H1 (cell line): ENCODE measurements around the gene SCYGR1. TPM values are rescaled to one million over a fixed set of nuclear protein-coding genes. Genes with fewer than 3 reads are reported as not detected.

Experiments used
- CTCF ChIA-PET: fragments of 300-600 bp; sonication (Branson Sonifier 250); formaldehyde crosslinking; loops from one replicate; lab custom pipeline; 2021; ENCODE audit not compliant: partially characterized antibody; lab: Charles Lee
- POLR2A ChIA-PET: fragments of 300-600 bp; sonication (Branson Sonifier 250); formaldehyde crosslinking; loops from one replicate; lab custom pipeline; 2021; ENCODE audit warnings: inconsistent platforms; ENCODE audit not compliant: partially characterized antibody; lab: Charles Lee
- DNase-seq, 2 experiments: peaks; one replicate each; pipeline versions ENCODE4 v3.0.0 to v3.0.0-alpha.2; 2010 to 2022; ENCODE audit warnings: low spot score in 2 of 2, low read depth in 1 of 2, mixed read lengths in 1 of 2
- FAIRE-seq: peaks from 2 replicates; lab custom pipeline; 2011; peaks lifted over from hg19 to GRCh38; lab: Jason Lieb, UNC
- H2AFZ ChIP-seq: 2 replicates; pipeline ENCODE4 v1.8.1; 2012; ENCODE audit warnings: low read length, inconsistent platforms
- H2AK5ac ChIP-seq: 2 replicates; pipeline ENCODE4 v1.6.1; 2013; ENCODE audit warnings: low read depth, low read length
- H2BK120ac ChIP-seq: replicated peaks from 2 replicates; pipeline ENCODE3; 2013; ENCODE audit warnings: low read depth, low read length, inconsistent platforms
- H2BK12ac ChIP-seq: 2 replicates; pipeline ENCODE4 v1.6.1; 2013; ENCODE audit warnings: low read depth, low read length
- H2BK15ac ChIP-seq: 2 replicates; pipeline ENCODE4 v1.6.1; 2013; ENCODE audit warnings: low read length
- H2BK20ac ChIP-seq: 2 replicates; pipeline ENCODE4 v1.6.1; 2013; ENCODE audit warnings: low read length
- H2BK5ac ChIP-seq: 2 replicates; pipeline ENCODE4 v1.6.1; 2013; ENCODE audit warnings: low read depth, low read length
- H3K14ac ChIP-seq: 2 replicates; pipeline ENCODE4 v1.6.1; 2013; ENCODE audit warnings: inconsistent platforms; ENCODE audit not compliant: insufficient read length
- H3K18ac ChIP-seq: 2 replicates; pipeline ENCODE4 v1.6.1; 2013; ENCODE audit warnings: low read length; ENCODE audit errors: extremely low read depth
- H3K23ac ChIP-seq: 2 replicates; pipeline ENCODE4 v1.6.1; 2013; ENCODE audit warnings: inconsistent platforms; ENCODE audit not compliant: insufficient read length
- H3K23me2 ChIP-seq: 2 replicates; pipeline ENCODE4 v1.6.1; 2013; ENCODE audit warnings: low read depth, low read length
- H3K27ac ChIP-seq: 2 replicates; pipeline ENCODE4 v1.6.1; 2011; ENCODE audit warnings: low read depth, low read length, inconsistent platforms
- H3K27me3 ChIP-seq, 4 experiments: replicated peaks in 1 of 4; 1 replicate in 1 of 4; 2 replicates in 3 of 4; pipeline versions ENCODE4 v1.6.1 to v1.8.1; 2011 to 2013; ENCODE audit warnings: low read length in 3 of 4, mild to moderate bottlenecking in 3 of 4, inconsistent platforms in 2 of 4, mixed read lengths in 2 of 4, moderate library complexity in 1 of 4; ENCODE audit not compliant: control insufficient read depth in 3 of 4, insufficient read depth in 3 of 4; ENCODE audit errors: extremely low read depth in 1 of 4
- H3K36me3 ChIP-seq, 4 experiments: 2 replicates each; pipeline versions ENCODE4 v1.6.1 to v1.8.1; 2011 to 2013; ENCODE audit warnings: mild to moderate bottlenecking in 4 of 4, low read length in 3 of 4, moderate library complexity in 2 of 4, control low read depth in 1 of 4, inconsistent platforms in 1 of 4; ENCODE audit not compliant: insufficient read depth in 4 of 4, control insufficient read depth in 2 of 4
- H3K4ac ChIP-seq: replicated peaks from 2 replicates; pipeline ENCODE3; 2013; ENCODE audit warnings: low read length, low read depth, mixed read lengths, inconsistent platforms; ENCODE audit not compliant: insufficient read length
- H3K4me1 ChIP-seq, 4 experiments: replicated peaks in 1 of 4; 1 replicate in 1 of 4; 2 replicates in 3 of 4; pipeline versions ENCODE4 v1.6.1 to v1.8.1; 2011 to 2013; ENCODE audit warnings: low read length in 3 of 4, inconsistent platforms in 2 of 4, mixed read lengths in 1 of 4; ENCODE audit not compliant: insufficient read depth in 4 of 4, control insufficient read depth in 3 of 4
- H3K4me2 ChIP-seq, 2 experiments: 2 replicates each; pipeline versions ENCODE4 v1.6.1 to v1.8.1; 2011 to 2013; ENCODE audit warnings: low read depth in 2 of 2, low read length in 2 of 2, control low read depth in 1 of 2, inconsistent platforms in 1 of 2, mild to moderate bottlenecking in 1 of 2; ENCODE audit not compliant: insufficient read depth in 1 of 2
- H3K4me3 ChIP-seq, 4 experiments: fragments of 200-600, 300-600 bp in 1 of 4; sonication (generic), shearing (Covaris generic), sonication (Bioruptor Twin) in 1 of 4; 2 replicates each; pipeline versions ENCODE4 v1.5.1 to v1.8.1; 2011 to 2016; ENCODE audit warnings: low read length in 4 of 4, low read depth in 3 of 4, control low read depth in 2 of 4, inconsistent platforms in 2 of 4, mild to moderate bottlenecking in 2 of 4, mixed read lengths in 1 of 4, moderate library complexity in 1 of 4; ENCODE audit not compliant: insufficient read depth in 2 of 4; ENCODE audit errors: extremely low read depth in 1 of 4
- H3K56ac ChIP-seq: replicated peaks from 2 replicates; pipeline ENCODE3; 2013; ENCODE audit warnings: low read depth, mild to moderate bottlenecking, mixed read lengths, low read length, inconsistent platforms; ENCODE audit not compliant: insufficient read length
- H3K79me1 ChIP-seq: 2 replicates; pipeline ENCODE4 v1.6.1; 2013; ENCODE audit warnings: low read depth, low read length, control low read depth
- H3K79me2 ChIP-seq, 2 experiments: 2 replicates each; pipeline versions ENCODE4 v1.6.1 to v1.8.1; 2012 to 2013; ENCODE audit warnings: low read length in 2 of 2, mild to moderate bottlenecking in 2 of 2, inconsistent platforms in 1 of 2; ENCODE audit not compliant: insufficient read depth in 2 of 2, control insufficient read depth in 1 of 2
- H3K9ac ChIP-seq, 4 experiments: replicated peaks in 1 of 4; 1 replicate in 1 of 4; 2 replicates in 3 of 4; pipeline versions ENCODE4 v1.6.1 to v1.8.1; 2011 to 2013; ENCODE audit warnings: low read depth in 3 of 4, low read length in 3 of 4, control low read depth in 2 of 4, mild to moderate bottlenecking in 2 of 4, moderate library complexity in 2 of 4, inconsistent platforms in 1 of 4; ENCODE audit errors: extremely low read depth in 1 of 4
- H3K9me3 ChIP-seq, 2 experiments: 2 replicates each; pipeline versions ENCODE4 v1.6.1 to v1.8.1; 2012 to 2013; ENCODE audit warnings: mild to moderate bottlenecking in 2 of 2, moderate library complexity in 2 of 2, control low read depth in 1 of 2, inconsistent platforms in 1 of 2, low read depth in 1 of 2, low read length in 1 of 2, mixed read lengths in 1 of 2; ENCODE audit not compliant: insufficient read depth in 2 of 2
- H4K20me1 ChIP-seq, 2 experiments: replicated peaks in 1 of 2; 2 replicates each; pipeline versions ENCODE3 to v1.8.1; 2011 to 2013; ENCODE audit warnings: inconsistent platforms in 2 of 2, low read length in 2 of 2, mild to moderate bottlenecking in 1 of 2; ENCODE audit not compliant: insufficient read depth in 2 of 2, control insufficient read depth in 1 of 2
- H4K5ac ChIP-seq: 2 replicates; pipeline ENCODE4 v1.6.1; 2013; ENCODE audit warnings: low read length, low read depth, mixed read lengths, inconsistent platforms; ENCODE audit not compliant: insufficient read length
- H4K8ac ChIP-seq: 2 replicates; pipeline ENCODE4 v1.8.0; 2013; ENCODE audit warnings: mild to moderate bottlenecking, moderate library complexity, low read length, inconsistent platforms; ENCODE audit not compliant: insufficient read depth; ENCODE audit errors: extremely low read depth
- H4K91ac ChIP-seq: replicated peaks from 2 replicates; pipeline ENCODE3; 2013; ENCODE audit warnings: low read length, mixed read lengths, inconsistent platforms; ENCODE audit not compliant: insufficient read length
- FOSL1 ChIP-seq: IDR thresholded peaks from 2 replicates; pipeline ENCODE4 v1.6.1; 2011; ENCODE audit warnings: mild to moderate bottlenecking, low read depth, low read length, moderate library complexity; ENCODE audit not compliant: insufficient read depth
- NANOG ChIP-seq: IDR thresholded peaks from 2 replicates; pipeline ENCODE4 v1.6.1; 2011; ENCODE audit warnings: low read length, low read depth, mild to moderate bottlenecking, inconsistent platforms; ENCODE audit not compliant: insufficient read depth, poor library complexity, severe bottlenecking
- SUZ12 ChIP-seq: fragments of 200-600 bp; sonication (generic); IDR thresholded peaks from 2 replicates; pipeline ENCODE4 v1.6.1; 2012; ENCODE audit warnings: mild to moderate bottlenecking, inconsistent platforms, low read length, moderate library complexity, mixed read lengths
- TEAD4 ChIP-seq: IDR thresholded peaks from 2 replicates; pipeline ENCODE4 v1.6.1; 2012; ENCODE audit warnings: low read depth, low read length, inconsistent platforms, mixed read lengths
- YY1 ChIP-seq: IDR thresholded peaks from 2 replicates; pipeline ENCODE4 v1.6.1; 2011; ENCODE audit warnings: low read depth, mild to moderate bottlenecking, low read length
- WGBS, 2 experiments: shearing (Covaris generic) in 1 of 2; methylation state at CpG; one replicate each; pipeline versions ENCODE4 v1.1.6 to v1.1.7; 2013 to 2015; ENCODE audit warnings: low lambda C conversion rate in 2 of 2, mixed read lengths in 2 of 2, inconsistent platforms in 1 of 2, low coverage in 1 of 2, missing lambda C conversion rate in 1 of 2; ENCODE audit not compliant: insufficient replicate concordance in 2 of 2, insufficient coverage in 1 of 2, insufficient read length in 1 of 2; ENCODE audit errors: extremely low coverage in 1 of 2, missing lambda C conversion rate in 1 of 2; 5-methylcytosine and 5-hydroxymethylcytosine counted together
- polyA plus RNA-seq, 7 experiments: library from polyadenylated mRNA; depleted of rRNA in 3 of 7; stranded (reverse) in 5 of 7; unstranded in 2 of 7; fragments of >200 nt in 5 of 7; fragments of 200-250 nt in 2 of 7; gene quantifications; 1 replicate in 5 of 7; 2 replicates in 1 of 7; 4 replicates in 1 of 7; pipeline versions ENCODE4 v1.2.1 to v1.2.3, GENCODE V29; 2011 to 2013; ENCODE audit warnings: missing spikeins in 2 of 7, mixed read lengths in 2 of 7
- total RNA-seq: library from RNA; stranded (reverse); fragmentation: NEBNext Ultra II Directional; extraction: Animal tissue kit (Norgen Biotek cat#: 25700); gene quantifications from 2 replicates; pipeline ENCODE4 v1.2.1, GENCODE V29; 2021
- TF ChIP-seq, protein P1 (sequence below): IDR thresholded peaks from 2 replicates; pipeline ENCODE4 v1.6.1; 2011; ENCODE audit warnings: low read depth, mild to moderate bottlenecking, low read length; ENCODE audit not compliant: insufficient read depth

Gene SCYGR1
- total and polyA plus RNA-seq, 2 of the 8 experiments (the other 6 are each of a cell fraction or from before 2014, with no cell fraction given) = not detected

DNA sequence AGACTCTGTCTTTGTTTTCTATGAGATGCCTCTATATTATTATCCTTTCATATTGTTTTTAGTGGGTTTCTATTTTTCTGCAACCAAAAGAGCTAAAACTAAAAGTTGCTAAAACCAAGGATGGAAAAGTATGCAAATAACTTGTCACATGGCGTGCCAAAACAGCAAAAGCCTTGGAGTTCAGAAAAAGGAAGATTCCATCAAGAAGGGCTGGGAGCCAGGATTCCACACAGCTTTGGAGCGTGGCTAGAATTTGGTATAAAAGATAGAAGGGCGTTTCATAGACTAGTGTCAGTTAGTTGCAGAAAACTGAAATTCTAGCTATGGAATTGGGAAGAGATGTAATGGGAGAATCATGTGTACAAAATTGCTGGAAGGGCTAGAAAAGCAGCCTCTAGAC is 4.1 kb downstream of the SCYGR1 start:
- H3K4me1 ChIP-seq = no peaks in the 10 kb centered on the region
- H2BK12ac ChIP-seq = no peak overlapping the region
- H4K20me1 ChIP-seq = no peaks in the 10 kb centered on the region
- no peaks in the 10 kb centered on the region for H3K79me1 ChIP-seq
- no peak overlapping the region for H2BK15ac ChIP-seq
- H3K36me3 ChIP-seq = no peaks in the 10 kb centered on the region
- FAIRE-seq (no peak), DNase-seq (no peak)
- H3K4ac ChIP-seq = no peak overlapping the region
- no peaks in the 10 kb centered on the region; the same call in 1 of the 2 replicates for H3K23me2 ChIP-seq
- ChIA-PET POLR2A (no interaction called here), CTCF (interaction anchor here (0.7 to 8.4 kb wide), 2 partner anchors 8 to 1703 kb away, joined by 3 to 66 read pairs; no protein-coding TSS in a partner anchor)
- H2BK20ac ChIP-seq = no peak overlapping the region
- H2BK5ac ChIP-seq = no peak overlapping the region
- no peaks in the 10 kb centered on the region for H3K9me3 ChIP-seq
- H3K23ac ChIP-seq = no peak overlapping the region
- no peak overlapping the region for H3K27ac ChIP-seq
- no peak overlapping the region for H3K9ac ChIP-seq
- H2AFZ ChIP-seq = no peak overlapping the region; the same call in 1 of the 2 replicates
- H3K56ac ChIP-seq = no peak overlapping the region
- no peak overlapping the region for H3K4me2 ChIP-seq
- no peaks in the 10 kb centered on the region for H3K79me2 ChIP-seq
- no peak overlapping the region for H4K91ac ChIP-seq
- no peak overlapping the region for H2BK120ac ChIP-seq
- WGBS, 2 experiments = 88% methylated on average over 3 of the region's 3 CpGs; no CpG with 5 or more reads in 1 of the 2 experiments
- no peak overlapping the region for H3K14ac ChIP-seq
- H4K8ac ChIP-seq = no peak overlapping the region
- no peak overlapping the region for H2AK5ac ChIP-seq
- H3K27me3 ChIP-seq = no peaks in the 10 kb centered on the region
- no peak overlapping the region for H3K4me3 ChIP-seq
- no peak overlapping the region for H4K5ac ChIP-seq
- H3K18ac ChIP-seq = no peak overlapping the region
- TF ChIP-seq FOSL1 (no peak), SUZ12 (no peak), YY1 (no peak), NANOG (no peak), TEAD4 (no peak)
- TF ChIP-seq, protein P1, sequence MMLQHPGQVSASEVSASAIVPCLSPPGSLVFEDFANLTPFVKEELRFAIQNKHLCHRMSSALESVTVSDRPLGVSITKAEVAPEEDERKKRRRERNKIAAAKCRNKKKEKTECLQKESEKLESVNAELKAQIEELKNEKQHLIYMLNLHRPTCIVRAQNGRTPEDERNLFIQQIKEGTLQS = no peak
